H1 (cell line): ENCODE measurements around the gene BOK. TPM values are rescaled to one million over a fixed set of nuclear protein-coding genes. Genes with fewer than 3 reads are reported as not detected.

Experiments used
- CTBP2 ChIP-seq: IDR thresholded peaks from 2 replicates; pipeline ENCODE4 v1.7.0; 2011; ENCODE audit warnings: borderline replicate concordance, mild to moderate bottlenecking, moderate library complexity, mixed read lengths, low read length; ENCODE audit not compliant: insufficient read depth, insufficient read length
- POU5F1 ChIP-seq: IDR thresholded peaks from 2 replicates; pipeline ENCODE4 v1.6.1; 2011; ENCODE audit warnings: low read depth, mild to moderate bottlenecking, low read length, moderate library complexity
- YY1 ChIP-seq: IDR thresholded peaks from 2 replicates; pipeline ENCODE4 v1.6.1; 2011; ENCODE audit warnings: low read depth, mild to moderate bottlenecking, low read length
- polyA plus RNA-seq, 7 experiments: library from polyadenylated mRNA; depleted of rRNA in 3 of 7; stranded (reverse) in 5 of 7; unstranded in 2 of 7; fragments of >200 nt in 5 of 7; fragments of 200-250 nt in 2 of 7; gene quantifications; 1 replicate in 5 of 7; 2 replicates in 1 of 7; 4 replicates in 1 of 7; pipeline versions ENCODE4 v1.2.1 to v1.2.3, GENCODE V29; 2011 to 2013; ENCODE audit warnings: missing spikeins in 2 of 7, mixed read lengths in 2 of 7
- total RNA-seq: library from RNA; stranded (reverse); fragmentation: NEBNext Ultra II Directional; extraction: Animal tissue kit (Norgen Biotek cat#: 25700); gene quantifications from 2 replicates; pipeline ENCODE4 v1.2.1, GENCODE V29; 2021

BOK gene
- total and polyA plus RNA-seq, 2 of the 8 experiments (the other 6 are each of a cell fraction or from before 2014, with no cell fraction given) = 33.7 to 37.6 TPM

DNA sequence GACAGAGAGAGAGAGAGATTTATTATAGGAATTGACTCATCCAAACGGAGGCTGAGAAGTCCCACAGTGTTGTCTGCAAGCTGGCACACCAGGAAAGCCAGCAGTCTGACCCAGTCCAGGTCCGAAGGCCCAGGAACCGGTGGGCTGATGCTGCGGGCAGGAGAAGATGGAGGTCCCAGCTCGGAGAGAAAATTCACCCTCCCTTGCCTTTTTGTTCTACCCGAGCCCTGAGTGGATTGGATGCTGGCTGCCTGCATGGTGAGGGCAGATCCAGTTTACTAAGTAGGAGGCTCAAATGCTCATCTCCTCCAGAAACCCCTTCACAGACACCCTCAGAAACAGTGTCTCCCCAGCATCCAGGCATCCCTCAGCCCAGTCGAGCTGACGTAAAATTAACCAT, 28.0 kb upstream of the BOK start (continued):
- TF ChIP-seq CTBP2 (no peak), YY1 (no peak), POU5F1 (no peak)
